ENCODE measurements around the gene PCDHGA11.
A peak's percentile ranks its signal among the peaks of the same experiment; 100 is the strongest.

Gene PCDHGA11

DNA sequence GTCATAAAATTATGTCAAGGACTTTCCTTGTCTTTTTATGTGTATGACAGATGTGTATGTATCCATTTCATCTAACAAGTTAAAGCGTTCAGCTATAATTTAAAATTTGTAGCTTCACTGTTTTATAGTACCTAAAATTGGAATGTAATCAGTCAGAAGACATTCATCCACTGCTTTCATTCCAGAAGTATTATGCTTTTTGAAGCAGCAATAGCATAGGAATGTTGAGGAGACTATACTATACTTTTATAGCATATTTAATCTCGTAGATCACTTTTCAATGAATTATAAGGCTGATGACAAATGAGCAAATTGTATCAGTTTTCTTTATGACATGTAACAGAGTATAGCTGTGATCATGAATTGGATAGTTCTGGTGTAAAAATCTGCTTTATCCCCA is 16.4 kb downstream of the PCDHGA11 start:
- H2AFZ ChIP-seq (ENCODE audit: insufficient read depth, low read length, poor library complexity) = no peak overlapping the region
- H3K9me3 ChIP-seq (ENCODE audit: insufficient read depth, low read depth, low read length) = peaks cover 8% of the 10 kb centered on the region
- H4K91ac ChIP-seq (ENCODE audit: low read depth, low read length) = no peak overlapping the region
- H3K79me2 ChIP-seq (ENCODE audit: control insufficient read depth, insufficient read depth, low read length, poor library complexity) = no peaks in the 10 kb centered on the region
- peaks cover 11% of the 10 kb centered on the region in 2 experiments for H3K36me3 ChIP-seq (ENCODE audit: control insufficient read depth in 1 of 2, insufficient read depth in 2 of 2, low read length in 2 of 2)
- H2BK120ac ChIP-seq (ENCODE audit: insufficient read depth, low read length, poor library complexity) = no peak overlapping the region
- no peak overlapping the region for H3K18ac ChIP-seq (ENCODE audit: low read length)
- H2BK5ac ChIP-seq (ENCODE audit: low read depth, low read length, poor library complexity) = no peak overlapping the region
- H3K4me3 ChIP-seq (ENCODE audit: low read depth, low read length) = no peak overlapping the region
- H3K27ac ChIP-seq (ENCODE audit: low read depth, low read length) = no peak overlapping the region
- no peak overlapping the region for H2AK5ac ChIP-seq (ENCODE audit: low read length)
- H3K4me2 ChIP-seq (ENCODE audit: low read length) = no peak overlapping the region
- no peak for DNase-seq
- no peak overlapping the region for H3K23ac ChIP-seq (ENCODE audit: low read length)
- H3K27me3 ChIP-seq (ENCODE audit: insufficient read depth, low read length) = no peaks in the 10 kb centered on the region
- no peak overlapping the region for H3K9ac ChIP-seq (ENCODE audit: low read length)
- H3K4me1 ChIP-seq (ENCODE audit: control insufficient read depth in 1 of 2, insufficient read depth in 2 of 2, low read length in 2 of 2) = peaks cover 3 to 5% of the 10 kb centered on the region in 2 experiments
- no peak overlapping the region for H4K12ac ChIP-seq (ENCODE audit: low read depth, low read length)
- WGBS (ENCODE audit: extremely low coverage, insufficient coverage, insufficient read length) = no CpG with 5 or more reads among the region's 2 CpGs
- no peak overlapping the region for H3K4ac ChIP-seq (ENCODE audit: low read depth, low read length)
- H3K79me1 ChIP-seq (ENCODE audit: low read length) = no peaks in the 10 kb centered on the region
- no peak overlapping the region for H3K14ac ChIP-seq (ENCODE audit: low read length)
- no peak overlapping the region for H2BK12ac ChIP-seq (ENCODE audit: low read length)
- H4K8ac ChIP-seq (ENCODE audit: low read depth, low read length) = no peak overlapping the region

- Histone ChIP-seq H3K79me2 (ENCODE audit: control insufficient read depth, insufficient read depth, low read length, poor library complexity) (no peaks in the 10 kb centered on the region), H3K4me2 (ENCODE audit: low read length) (peak overlapping the region; percentile 3), H2BK12ac (ENCODE audit: low read length) (no peak overlapping the region), H4K8ac (ENCODE audit: low read depth, low read length) (no peak overlapping the region), H2AFZ (ENCODE audit: insufficient read depth, low read length, poor library complexity) (no peak overlapping the region), H2BK5ac (ENCODE audit: low read depth, low read length, poor library complexity) (no peak overlapping the region), H3K27me3 (ENCODE audit: insufficient read depth, low read length) (no peaks in the 10 kb centered on the region), H3K23ac (ENCODE audit: low read length) (no peak overlapping the region), H3K14ac (ENCODE audit: low read length) (no peak overlapping the region), H3K18ac (ENCODE audit: low read length) (no peak overlapping the region), H2BK120ac (ENCODE audit: insufficient read depth, low read length, poor library complexity) (no peak overlapping the region), H3K9me3 (ENCODE audit: insufficient read depth, low read depth, low read length) (peaks cover 3% of the 10 kb centered on the region), H2AK5ac (ENCODE audit: low read length) (no peak overlapping the region), H3K4me3 (ENCODE audit: low read depth, low read length) (no peak overlapping the region), H3K4ac (ENCODE audit: low read depth, low read length) (no peak overlapping the region), H3K4me1 (ENCODE audit: control insufficient read depth in 1 of 2, insufficient read depth in 2 of 2, low read length in 2 of 2) (peaks cover 3 to 5% of the 10 kb centered on the region in 2 experiments), H3K36me3 (ENCODE audit: control insufficient read depth in 1 of 2, insufficient read depth in 2 of 2, low read length in 2 of 2) (peaks cover 8 to 10% of the 10 kb centered on the region in 2 experiments), H3K27ac (ENCODE audit: low read depth, low read length) (no peak overlapping the region), H4K91ac (ENCODE audit: low read depth, low read length) (no peak overlapping the region), H3K79me1 (ENCODE audit: low read length) (no peaks in the 10 kb centered on the region), H4K12ac (ENCODE audit: low read depth, low read length) (no peak overlapping the region), H3K9ac (ENCODE audit: low read length) (no peak overlapping the region)
- WGBS (ENCODE audit: extremely low coverage, insufficient coverage, insufficient read length) = no CpG with 5 or more reads among the region's 10 CpGs
- peak; percentile 37 to 64 for DNase-seq
These were observed 18.7 kb downstream of the PCDHGA11 start for GRCh38 chr5:141439411-141440141.

DNA sequence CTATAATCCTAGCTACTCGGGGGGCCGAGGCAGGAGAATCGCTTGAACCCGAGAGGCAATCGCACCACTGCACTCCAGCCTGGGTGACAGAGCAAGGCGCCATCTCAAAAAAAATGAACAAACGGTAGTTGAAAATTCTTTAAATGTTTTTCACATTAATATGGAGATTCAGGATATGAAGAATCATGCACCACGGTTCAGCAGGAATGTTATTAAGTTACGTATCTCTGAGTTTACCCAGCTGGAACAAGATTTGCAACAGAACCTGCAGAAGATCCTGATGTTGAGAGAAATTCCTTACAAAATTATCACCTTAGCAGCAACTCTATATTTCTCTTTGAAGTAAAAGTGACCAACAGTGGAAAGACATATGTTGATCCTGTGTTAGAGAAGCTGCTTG is 19.5 kb downstream of the PCDHGA11 start:
- no peak overlapping the region for H3K4me3 ChIP-seq (ENCODE audit: low read depth, low read length)
- H3K79me2 ChIP-seq (ENCODE audit: control insufficient read depth, insufficient read depth, low read length, poor library complexity) = no peaks in the 10 kb centered on the region
- H3K27me3 ChIP-seq (ENCODE audit: insufficient read depth, low read length) = no peaks in the 10 kb centered on the region
- no peak overlapping the region for H4K91ac ChIP-seq (ENCODE audit: low read depth, low read length)
- H2BK5ac ChIP-seq (ENCODE audit: low read depth, low read length, poor library complexity) = no peak overlapping the region
- peaks cover 3% of the 10 kb centered on the region for H3K9me3 ChIP-seq (ENCODE audit: insufficient read depth, low read depth, low read length)
- H3K23ac ChIP-seq (ENCODE audit: low read length) = no peak overlapping the region
- H3K18ac ChIP-seq (ENCODE audit: low read length) = no peak overlapping the region
- no peak overlapping the region for H3K27ac ChIP-seq (ENCODE audit: low read depth, low read length)
- no peak overlapping the region for H2BK120ac ChIP-seq (ENCODE audit: insufficient read depth, low read length, poor library complexity)
- no peak overlapping the region for H2BK12ac ChIP-seq (ENCODE audit: low read length)
- H3K4me2 ChIP-seq (ENCODE audit: low read length) = no peak overlapping the region
- no peaks in the 10 kb centered on the region for H3K79me1 ChIP-seq (ENCODE audit: low read length)
- H4K8ac ChIP-seq (ENCODE audit: low read depth, low read length) = no peak overlapping the region
- no peak overlapping the region for H2AFZ ChIP-seq (ENCODE audit: insufficient read depth, low read length, poor library complexity)
- H3K36me3 ChIP-seq (ENCODE audit: control insufficient read depth in 1 of 2, insufficient read depth in 2 of 2, low read length in 2 of 2) = peaks cover 8 to 10% of the 10 kb centered on the region in 2 experiments
- no peak overlapping the region for H4K12ac ChIP-seq (ENCODE audit: low read depth, low read length)
- no peak overlapping the region for H3K4ac ChIP-seq (ENCODE audit: low read depth, low read length)
- WGBS (ENCODE audit: extremely low coverage, insufficient coverage, insufficient read length) = no CpG with 5 or more reads among the region's 9 CpGs
- H2AK5ac ChIP-seq (ENCODE audit: low read length) = no peak overlapping the region
- DNase-seq = peak in 1 of 2 donors; percentile 6
- no peak overlapping the region for H3K9ac ChIP-seq (ENCODE audit: low read length)
- H3K4me1 ChIP-seq (ENCODE audit: control insufficient read depth in 1 of 2, insufficient read depth in 2 of 2, low read length in 2 of 2) = peaks cover 3 to 5% of the 10 kb centered on the region in 2 experiments
- no peak overlapping the region for H3K14ac ChIP-seq (ENCODE audit: low read length)

DNA sequence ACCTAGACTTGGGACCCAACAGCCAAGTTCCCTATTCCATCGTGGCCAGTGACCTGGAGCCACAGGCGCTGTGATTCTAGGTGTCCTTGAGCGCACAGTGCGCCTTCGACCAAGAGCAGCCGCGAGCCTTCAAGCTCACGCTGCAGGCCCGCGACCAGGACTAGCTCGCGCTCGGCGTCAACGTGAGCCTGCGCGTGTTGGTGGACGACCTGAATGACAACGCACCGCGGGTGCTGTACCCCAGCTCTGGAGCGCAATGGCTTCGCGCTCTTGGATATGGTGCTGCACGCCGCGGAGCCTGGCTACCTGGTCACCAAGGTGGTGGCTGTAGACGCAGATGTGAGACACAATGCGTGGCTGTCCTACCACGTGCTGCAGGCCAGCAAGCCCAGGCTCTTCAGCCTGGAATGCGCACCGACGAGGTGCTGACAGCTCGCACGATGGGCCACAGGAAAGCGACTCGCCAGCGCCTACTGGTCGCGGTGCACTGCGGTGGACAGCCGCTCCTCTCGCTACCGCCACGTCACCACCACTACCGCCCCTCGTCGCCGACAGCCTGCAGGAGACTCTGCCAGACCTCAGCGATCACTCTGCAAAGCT is 20.8 kb downstream of the PCDHGA11 start:
- H4K91ac ChIP-seq (ENCODE audit: low read depth, low read length) = no peak overlapping the region
- H3K79me1 ChIP-seq (ENCODE audit: low read length) = no peaks in the 10 kb centered on the region
- DNase-seq = no peak
- peaks cover 3% of the 10 kb centered on the region for H3K9me3 ChIP-seq (ENCODE audit: insufficient read depth, low read depth, low read length)
- no peak overlapping the region for H2BK5ac ChIP-seq (ENCODE audit: low read depth, low read length, poor library complexity)
- H3K27ac ChIP-seq (ENCODE audit: low read depth, low read length) = no peak overlapping the region
- no CpG with 5 or more reads among the region's 50 CpGs for WGBS (ENCODE audit: extremely low coverage, insufficient coverage, insufficient read length)
- H3K9ac ChIP-seq (ENCODE audit: low read length) = no peak overlapping the region
- no peaks in the 10 kb centered on the region for H3K79me2 ChIP-seq (ENCODE audit: control insufficient read depth, insufficient read depth, low read length, poor library complexity)
- H3K27me3 ChIP-seq (ENCODE audit: insufficient read depth, low read length) = no peaks in the 10 kb centered on the region
- H3K4ac ChIP-seq (ENCODE audit: low read depth, low read length) = no peak overlapping the region
- H3K23ac ChIP-seq (ENCODE audit: low read length) = no peak overlapping the region
- H3K14ac ChIP-seq (ENCODE audit: low read length) = no peak overlapping the region
- no peak overlapping the region for H2BK120ac ChIP-seq (ENCODE audit: insufficient read depth, low read length, poor library complexity)
- H4K12ac ChIP-seq (ENCODE audit: low read depth, low read length) = no peak overlapping the region
- no peak overlapping the region for H3K18ac ChIP-seq (ENCODE audit: low read length)
- no peak overlapping the region for H2BK12ac ChIP-seq (ENCODE audit: low read length)
- no peak overlapping the region for H2AK5ac ChIP-seq (ENCODE audit: low read length)
- no peak overlapping the region for H2AFZ ChIP-seq (ENCODE audit: insufficient read depth, low read length, poor library complexity)
- H4K8ac ChIP-seq (ENCODE audit: low read depth, low read length) = no peak overlapping the region
- H3K36me3 ChIP-seq (ENCODE audit: control insufficient read depth in 1 of 2, insufficient read depth in 2 of 2, low read length in 2 of 2) = peaks cover 8 to 10% of the 10 kb centered on the region in 2 experiments
- H3K4me2 ChIP-seq (ENCODE audit: low read length) = no peak overlapping the region
- peaks cover 3 to 5% of the 10 kb centered on the region in 2 experiments for H3K4me1 ChIP-seq (ENCODE audit: control insufficient read depth in 1 of 2, insufficient read depth in 2 of 2, low read length in 2 of 2)
- no peak overlapping the region for H3K4me3 ChIP-seq (ENCODE audit: low read depth, low read length)
